ENCODE results near the gene ZNF850.
A peak's percentile ranks its signal among the peaks of the same experiment; 100 is the strongest.
"Not testable (repeated sequence)": the region's sequence is repeated elsewhere in the genome, so short reads cannot be mapped to it uniquely, and the experiment has no call there.

Gene ZNF850

GRCh38 chr19:36772311-36773222, at the start of gene ZNF850:
Gene ZNF850 (minus strand): TSS chr19:36772807. CDS start chr19:36762606, 10,201 bp downstream.
- DNase-seq, result peak; percentile 65

DNA sequence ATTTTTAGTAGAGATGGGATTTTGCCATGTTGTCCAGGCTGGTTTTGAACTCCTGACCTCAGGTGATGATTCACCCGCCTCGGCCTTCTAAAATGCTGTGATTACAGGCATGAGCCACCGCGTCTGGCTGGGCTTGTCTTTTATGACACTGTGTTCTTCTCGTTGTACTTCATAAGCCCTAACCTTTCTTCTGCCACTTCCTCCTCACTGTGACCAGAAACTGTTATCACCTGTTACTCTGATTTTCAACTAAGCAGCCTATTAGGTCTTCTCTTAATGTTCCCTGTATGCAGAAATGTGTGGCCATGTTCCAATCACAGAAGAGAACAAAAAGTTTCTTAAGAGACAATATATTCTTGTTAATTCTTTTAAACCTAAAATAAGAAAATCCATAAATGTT, 49.2 kb upstream of the ZNF850 start:
- DNase-seq, result no peak

DNA sequence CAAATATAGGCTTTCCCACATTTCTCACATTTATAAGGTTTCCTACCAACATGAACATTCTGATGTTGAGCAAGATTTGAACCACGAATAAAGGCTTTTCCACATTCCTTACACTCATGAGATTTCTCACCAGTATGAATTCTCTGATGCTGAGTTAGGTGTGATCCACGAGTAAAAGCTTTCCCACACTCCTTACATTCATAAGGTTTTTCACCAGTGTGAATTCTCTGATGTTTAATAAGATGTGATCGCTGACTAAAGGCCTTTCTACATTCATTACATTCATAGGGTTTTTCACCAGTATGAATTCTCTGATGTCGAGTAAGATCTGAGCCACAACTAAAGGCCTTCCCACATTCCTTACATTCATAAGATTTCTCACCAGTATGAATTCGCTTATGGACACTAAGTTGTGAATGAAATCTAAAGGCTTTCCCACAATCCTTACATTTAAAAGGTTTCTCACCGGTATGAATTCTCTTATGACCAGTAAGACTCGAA, 46.6 kb upstream of the ZNF850 start:
- no peak for DNase-seq

- DNase-seq, result no peak
These were observed 34.4 kb upstream of the ZNF850 start for GRCh38 chr19:36807029-36807428.

- DNase-seq, result no peak
These were observed 32.8 kb upstream of the ZNF850 start for GRCh38 chr19:36805364-36805763.

DNA sequence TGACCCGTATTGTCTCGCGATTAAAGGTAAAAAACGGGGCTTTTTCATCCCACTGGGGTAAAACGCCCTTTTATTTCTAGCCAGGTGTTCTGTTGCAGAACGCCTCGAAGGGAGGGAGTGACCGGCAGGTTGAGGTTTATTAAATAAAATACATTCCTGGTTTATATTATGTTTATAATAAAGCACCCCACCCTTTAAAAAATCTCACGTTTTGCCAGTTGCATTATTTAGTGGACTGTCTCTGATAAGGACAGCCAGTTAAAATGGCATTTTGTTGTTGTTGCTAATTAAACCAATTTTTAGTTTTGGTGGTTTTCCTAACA, 25.1 kb upstream of the ZNF850 start:
- DNase-seq, result peak; percentile 5

GRCh38 chr19:36796714-36796992, 24.0 kb upstream of the ZNF850 start:
- no peak for DNase-seq

DNA sequence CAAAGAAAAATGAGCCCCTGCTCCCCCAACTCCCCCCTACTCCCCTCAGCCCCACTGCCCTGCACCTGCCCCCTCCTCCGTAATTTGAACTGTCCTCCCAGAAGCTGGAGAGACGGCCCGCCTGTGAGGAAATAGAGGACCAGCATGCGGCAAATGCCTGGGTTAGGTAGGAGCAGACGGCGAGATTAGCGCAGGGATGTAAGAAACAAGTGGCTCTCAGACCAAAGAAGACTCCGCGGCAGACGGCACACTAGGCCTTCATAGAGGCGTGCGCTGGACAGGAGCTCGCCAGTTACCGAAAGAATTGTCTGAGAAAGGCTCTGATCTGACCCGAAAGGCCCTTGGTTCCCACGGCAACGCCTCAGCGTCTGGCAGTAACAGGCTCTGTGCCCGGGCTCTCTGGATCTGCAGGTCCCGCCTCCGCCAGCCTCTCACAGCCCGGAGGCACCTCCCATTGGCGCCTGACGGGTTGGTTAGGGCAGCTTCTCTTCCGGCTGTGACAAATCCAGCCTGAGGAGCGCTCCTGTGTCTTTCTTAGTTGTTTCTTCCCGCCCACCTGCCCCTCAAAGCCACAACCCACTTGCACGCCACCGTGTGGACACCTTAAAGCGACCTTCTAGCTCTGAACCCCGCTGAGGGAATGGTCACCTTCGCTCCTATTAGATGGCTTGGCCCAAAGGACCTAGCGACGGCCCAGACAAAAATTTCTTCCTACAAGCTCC, 19.0 kb upstream of the ZNF850 start:
- not testable (repeated sequence) for DNase-seq

- no peak for DNase-seq
These were observed 3.2 kb upstream of the ZNF850 start for GRCh38 chr19:36775768-36776167.

- DNase-seq, result no peak
These were observed 594 bp upstream of the ZNF850 start for GRCh38 chr19:36773223-36773579.

DNA sequence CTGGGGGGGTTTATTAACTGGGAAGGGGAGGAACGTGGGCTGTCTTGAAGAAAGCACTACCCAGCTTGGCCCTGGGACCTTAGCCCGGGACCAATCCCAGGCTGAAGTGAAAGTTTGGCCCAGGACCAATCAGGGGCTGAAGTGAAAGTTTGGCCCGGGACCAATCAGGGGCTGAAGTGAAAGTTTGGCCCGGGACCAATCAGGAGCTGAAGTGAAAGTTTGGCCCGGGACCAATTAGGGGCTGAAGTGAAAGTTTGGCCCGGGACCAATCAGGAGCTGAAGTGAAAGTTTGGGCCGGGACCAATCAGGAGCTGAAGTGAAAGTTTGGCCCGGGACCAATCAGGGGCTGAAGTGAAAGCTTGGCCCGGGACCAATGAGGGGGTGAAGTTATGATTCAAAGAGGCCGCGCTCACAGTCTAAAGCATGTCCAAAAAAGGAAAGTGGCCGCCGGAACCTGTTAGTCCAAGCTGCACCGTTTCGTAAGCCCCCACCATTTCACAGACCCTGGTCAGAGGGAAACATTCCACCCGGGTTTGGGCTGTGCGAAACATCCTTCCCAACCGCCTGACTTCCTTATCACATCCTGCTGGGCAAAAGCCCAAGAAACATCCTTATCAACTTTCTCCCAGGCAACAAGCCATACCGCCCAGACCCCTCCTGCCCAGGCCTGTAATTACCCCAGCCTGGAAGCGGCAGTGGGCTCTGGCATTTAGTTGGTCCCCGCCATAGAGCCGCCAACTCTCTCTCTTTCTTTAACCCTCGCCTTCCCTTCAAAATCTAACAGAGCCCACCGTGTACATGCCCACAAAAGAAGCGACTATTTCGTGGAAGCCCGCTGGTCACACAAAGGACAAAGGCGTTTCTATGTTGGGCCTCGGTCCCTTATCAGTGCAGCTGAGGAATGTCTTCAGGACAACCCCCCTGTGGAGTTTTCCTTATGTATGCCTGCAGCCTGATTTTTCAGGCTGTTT, 1.1 kb downstream of the ZNF850 start:
- DNase-seq, result no peak

- no peak for DNase-seq
These were observed 22.4 kb downstream of the ZNF850 start for GRCh38 chr19:36750066-36750691.

DNA sequence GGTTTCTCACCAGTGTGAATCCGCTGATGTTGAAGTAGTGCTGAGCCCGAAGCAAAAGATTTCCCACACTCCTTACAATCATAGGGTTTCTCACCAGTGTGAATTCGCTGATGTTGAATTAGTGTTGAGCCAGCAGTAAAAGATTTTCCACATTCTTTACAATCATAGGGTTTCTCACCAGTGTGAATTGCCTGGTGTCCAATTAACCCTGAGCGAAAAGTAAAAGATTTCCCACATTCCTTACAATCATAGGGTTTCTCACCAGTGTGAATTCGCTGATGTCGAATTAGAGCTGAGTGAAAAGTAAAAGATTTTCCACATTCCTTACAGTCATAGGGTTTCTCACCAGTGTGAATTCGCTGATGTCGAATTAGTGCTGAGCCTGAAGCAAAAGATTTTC, 23.0 kb downstream of the ZNF850 start:
- not testable (repeated sequence) for DNase-seq

DNA sequence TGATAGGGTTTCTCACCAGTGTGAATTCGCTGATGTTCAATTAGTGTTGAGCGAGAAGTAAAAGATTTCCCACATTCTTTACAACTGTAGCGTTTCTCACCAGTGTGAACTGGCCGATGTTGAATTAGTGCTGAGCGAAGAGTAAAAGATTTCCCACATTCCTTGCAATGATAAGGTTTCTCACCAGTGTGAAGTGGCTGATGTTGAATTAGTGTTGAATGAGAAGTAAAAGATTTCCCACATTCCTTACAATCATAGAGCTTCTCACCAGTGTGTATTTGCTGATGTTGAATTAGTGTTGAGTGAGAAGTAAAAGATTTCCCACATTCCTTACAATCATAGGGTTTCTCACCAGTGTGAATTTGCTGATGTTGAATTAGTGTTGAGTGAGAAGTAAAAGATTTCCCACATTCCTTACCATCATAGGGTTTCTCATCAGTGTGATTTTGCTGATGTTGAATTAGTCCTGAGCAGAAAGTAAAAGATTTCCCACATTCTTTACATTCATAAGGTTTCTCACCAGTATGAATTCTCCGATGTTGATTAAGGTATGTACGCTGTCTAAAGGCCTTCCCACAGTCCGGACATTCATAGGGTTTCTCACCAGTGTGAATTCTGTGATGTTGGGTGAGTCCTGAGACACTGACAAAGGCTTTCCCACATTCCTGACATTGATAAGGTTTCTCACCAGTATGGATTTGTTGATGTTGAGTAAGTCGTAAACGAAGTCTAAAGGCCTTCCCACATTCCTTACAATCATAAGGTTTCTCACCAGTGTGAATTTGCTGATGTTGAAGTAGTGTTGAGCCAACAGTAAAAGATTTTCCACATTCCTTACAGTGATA, 24.0 kb downstream of the ZNF850 start:
- no peak for DNase-seq

- no peak for DNase-seq
These were observed 24.9 kb downstream of the ZNF850 start for GRCh38 chr19:36747750-36748149.

- no peak for DNase-seq
These were observed 26.7 kb downstream of the ZNF850 start for GRCh38 chr19:36745870-36746269.

- DNase-seq, result not testable (repeated sequence)
These were observed 36.4 kb downstream of the ZNF850 start for GRCh38 chr19:36736166-36736565.

DNA sequence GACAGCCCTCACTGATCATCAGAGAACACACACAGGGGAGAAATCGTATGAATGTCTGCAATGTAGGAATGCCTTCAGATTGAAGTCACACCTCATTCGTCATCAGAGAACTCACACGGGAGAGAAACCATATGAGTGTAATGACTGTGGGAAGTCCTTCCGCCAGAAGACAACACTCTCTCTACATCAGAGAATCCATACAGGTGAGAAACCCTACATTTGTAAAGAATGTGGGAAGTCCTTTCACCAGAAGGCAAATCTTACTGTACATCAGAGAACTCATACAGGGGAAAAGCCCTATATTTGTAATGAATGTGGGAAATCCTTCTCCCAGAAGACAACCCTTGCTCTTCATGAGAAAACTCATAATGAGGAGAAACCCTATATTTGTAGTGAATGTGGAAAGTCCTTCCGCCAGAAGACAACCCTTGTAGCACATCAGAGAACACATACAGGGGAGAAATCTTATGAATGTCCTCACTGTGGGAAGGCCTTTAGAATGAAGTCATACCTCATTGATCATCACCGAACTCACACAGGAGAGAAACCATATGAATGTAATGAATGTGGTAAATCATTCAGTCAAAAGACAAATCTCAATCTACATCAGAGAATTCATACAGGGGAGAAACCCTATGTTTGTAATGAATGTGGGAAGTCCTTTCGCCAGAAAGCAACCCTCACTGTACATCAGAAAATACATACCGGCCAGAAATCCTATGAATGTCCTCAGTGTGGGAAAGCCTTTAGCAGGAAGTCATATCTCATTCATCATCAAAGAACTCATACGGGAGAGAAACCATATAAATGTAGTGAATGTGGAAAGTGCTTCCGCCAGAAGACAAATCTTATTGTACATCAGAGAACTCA, 52.7 kb downstream of the ZNF850 start:
- DNase-seq, result no peak

GRCh38 chr19:36709423-36709822, 63.2 kb downstream of the ZNF850 start:
- no peak for DNase-seq

DNA sequence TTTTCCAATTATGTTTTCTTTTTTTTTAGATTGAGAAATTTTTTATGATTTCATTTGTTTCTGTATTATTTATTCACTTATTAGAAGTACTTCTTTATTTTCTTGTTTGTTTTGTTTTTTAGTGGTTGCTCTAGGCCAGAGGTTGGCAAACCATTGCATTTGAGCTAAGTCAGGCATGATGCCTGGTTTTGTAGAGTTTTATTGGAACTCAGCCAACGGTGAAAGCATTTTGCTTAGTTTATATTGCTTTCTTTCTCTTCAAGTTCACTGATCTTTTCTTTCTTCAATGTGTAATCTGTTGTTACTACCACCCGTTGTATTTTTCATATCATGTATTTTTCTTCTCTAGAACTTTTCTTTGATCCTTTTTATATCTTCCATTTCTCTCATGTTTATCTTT, 65.5 kb downstream of the ZNF850 start:
- no peak for DNase-seq

GRCh38 chr19:36688058-36688457, 84.5 kb downstream of the ZNF850 start:
- DNase-seq, result no peak

Data from NCI-H524 treated with DMSO at 0.1 percent for 48 hours (cell line).